ENCODE data around the gene DNAH2.

The DNAH2 gene

GRCh38 chr17:7703584-7704479 lies 13.7 kb upstream of the DNAH2 start:
- DNase-seq (ENCODE audit: low spot score), result peak; percentile 39

- DNase-seq (ENCODE audit: low spot score), result peak; percentile 56
These were observed 12.8 kb upstream of the DNAH2 start, which contains the start of gene EFNB3 for GRCh38 chr17:7704601-7705268. TSS of gene EFNB3 (plus strand) at chr17:7705202. CDS start at chr17:7705599, 397 bp downstream.

- DNase-seq (ENCODE audit: low spot score), result no peak
These were observed 12.0 kb upstream of the DNAH2 start for GRCh38 chr17:7705269-7706255.

- no peak for DNase-seq (ENCODE audit: low spot score)
These were observed 10.8 kb upstream of the DNAH2 start for GRCh38 chr17:7706631-7707354.

GRCh38 chr17:7707446-7707845 lies 10.1 kb upstream of the DNAH2 start:
- DNase-seq (ENCODE audit: low spot score), result no peak

- DNase-seq (ENCODE audit: low spot score), result no peak
These were observed 9.4 kb upstream of the DNAH2 start for GRCh38 chr17:7707858-7708750.

GRCh38 chr17:7709031-7709430 lies 8.5 kb upstream of the DNAH2 start:
- no peak for DNase-seq (ENCODE audit: low spot score)

GRCh38 chr17:7710301-7710700 lies 7.2 kb upstream of the DNAH2 start:
- DNase-seq (ENCODE audit: low spot score), result no peak

- DNase-seq (ENCODE audit: low spot score), result no peak
These were observed 6.3 kb upstream of the DNAH2 start for GRCh38 chr17:7711051-7711755.

GRCh38 chr17:7712111-7712771 lies 5.3 kb upstream of the DNAH2 start:
- no peak for DNase-seq (ENCODE audit: low spot score)

GRCh38 chr17:7713782-7714181 lies 3.8 kb upstream of the DNAH2 start:
- DNase-seq (ENCODE audit: low spot score), result no peak

GRCh38 chr17:7714721-7715594 lies 2.6 kb upstream of the DNAH2 start:
- no peak for DNase-seq (ENCODE audit: low spot score)

GRCh38 chr17:7715936-7716886 lies 1.3 kb upstream of the DNAH2 start:
- no peak for DNase-seq (ENCODE audit: low spot score)

GRCh38 chr17:7717756-7718350 lies 309 bp downstream of the DNAH2 start:
- DNase-seq (ENCODE audit: low spot score), result no peak

GRCh38 chr17:7719661-7720060 lies 2.1 kb downstream of the DNAH2 start:
- DNase-seq (ENCODE audit: low spot score), result no peak

GRCh38 chr17:7720125-7720524 lies 2.6 kb downstream of the DNAH2 start:
- no peak for DNase-seq (ENCODE audit: low spot score)

- DNase-seq (ENCODE audit: low spot score), result no peak
These were observed 4.1 kb downstream of the DNAH2 start for GRCh38 chr17:7721612-7722011.

Data from GM03348 (cell line).